Erythroblast (primary cell): Measurements from ENCODE around the gene SLC12A9.

Experiments used
- GATA1 ChIP-seq: IDR thresholded peaks from 2 replicates; pipeline ENCODE4 v1.6.1; 2011; ENCODE audit warnings: low read depth, mild to moderate bottlenecking, control low read depth, low read length, moderate library complexity
- POLR2A ChIP-seq: IDR thresholded peaks from 2 replicates; pipeline ENCODE4 v1.6.1; 2011; ENCODE audit warnings: mild to moderate bottlenecking, low read length

GRCh38 chr7:100897772-100898454 lies 45.4 kb downstream of the SLC12A9 start:
- no peak for TF ChIP-seq POLR2A
- TF ChIP-seq GATA1 = no peak
